Kidney (tissue), 14 donors: ENCODE results near the gene ZNF627. TPM values are rescaled to one million over a fixed set of nuclear protein-coding genes. Genes with fewer than 3 reads are reported as not detected.
A peak's percentile ranks its signal among the peaks of the same experiment; 100 is the strongest.

Experiments
- DNase-seq, 5 donors: peaks; one replicate each; pipeline ENCODE4 v3.0.0-alpha.2; 2013 to 2020
- FAIRE-seq: peaks from 2 replicates; lab custom pipeline; 2012; peaks lifted over from hg19 to GRCh38; lab: Jason Lieb, UNC
- H3K27ac ChIP-seq, 2 donors: one replicate each; pipeline ENCODE4 v1.7.0; 2013; ENCODE audit warnings: low read depth in 2 of 2, low read length in 2 of 2, inconsistent platforms in 1 of 2
- H3K27me3 ChIP-seq: one replicate; pipeline ENCODE4 v1.7.1; 2013; ENCODE audit warnings: low read length, inconsistent platforms; ENCODE audit not compliant: control insufficient read depth, insufficient read depth
- H3K36me3 ChIP-seq, 3 donors: one replicate each; pipeline versions ENCODE4 v1.7.0 to v1.7.1; 2013; ENCODE audit warnings: low read length in 3 of 3, control low read depth in 1 of 3, inconsistent platforms in 1 of 3; ENCODE audit not compliant: insufficient read depth in 3 of 3, control insufficient read depth in 2 of 3
- H3K4me1 ChIP-seq, 3 donors: one replicate each; pipeline versions ENCODE4 v1.7.0 to v1.7.1; 2013; ENCODE audit warnings: low read length in 3 of 3, inconsistent platforms in 1 of 3, low read depth in 1 of 3; ENCODE audit not compliant: control insufficient read depth in 2 of 3, insufficient read depth in 2 of 3
- H3K4me3 ChIP-seq, 3 donors: one replicate each; pipeline versions ENCODE4 v1.7.0 to v1.8.1; 2013; ENCODE audit warnings: low read length in 3 of 3, control low read depth in 1 of 3, inconsistent platforms in 1 of 3
- H3K9ac ChIP-seq, 3 donors: one replicate each; pipeline versions ENCODE4 v1.7.0 to v1.7.1; 2013; ENCODE audit warnings: low read length in 3 of 3, control low read depth in 1 of 3, inconsistent platforms in 1 of 3
- H3K9me3 ChIP-seq, 3 donors: one replicate each; pipeline versions ENCODE4 v1.7.0 to v1.7.1; 2013; ENCODE audit warnings: low read length in 3 of 3, control low read depth in 1 of 3, inconsistent platforms in 1 of 3; ENCODE audit not compliant: control insufficient read depth in 2 of 3, insufficient read depth in 1 of 3
- CTCF ChIP-seq: IDR thresholded peaks from 3 replicates; pipeline ENCODE4 v1.5.1; 2012; ENCODE audit warnings: mild to moderate bottlenecking, moderate library complexity, borderline replicate concordance; ENCODE audit not compliant: insufficient read depth; ENCODE audit errors: extremely low read depth
- intact Hi-C: fragments of 100-400 bp; cut with DNase I; formaldehyde crosslinking; loops from one replicate; pipeline ENCODE4 v1.11.1; 2022
- polyA plus RNA-seq: library from polyadenylated mRNA; stranded (reverse); fragments of 350-450 nt; fragmentation: Illumina TruSeq; extraction: RNeasy Lipid Tissue Mini Kit (QIAGEN cat#74804); gene quantifications from one replicate; pipeline ENCODE4 v1.2.3, GENCODE V29; 2014; ENCODE audit warnings: low read depth, low replicate concordance; ENCODE audit not compliant: insufficient read depth
- total RNA-seq: library from RNA; stranded (reverse); fragmentation: NEBNext Ultra II Directional; extraction: Animal tissue kit (Norgen Biotek cat#: 25700); gene quantifications from one replicate; pipeline ENCODE4 v1.2.1, GENCODE V29; 2021
- donor health status: control.
- donor health status: control.
- donor health status: control.
- donor health status: control.
- donor health status: control.
- donor health status: DM: yes; HTN: yes; CAD: no.
- donor health status: Normal renal cell carcinoma (clear cell type).

ZNF627 gene
- total and polyA plus RNA-seq, 2 donors from 2014 or later: 8.4 to 20.8 TPM

- Histone ChIP-seq H3K4me1 (peaks cover 0 to 5% (median 2%) of the 10 kb centered on the region in 3 donors), H3K27ac (no peak overlapping the region), H3K27me3 (no peaks in the 10 kb centered on the region), H3K4me3 (no peak overlapping the region), H3K9me3 (no peaks in the 10 kb centered on the region), H3K9ac (no peak overlapping the region), H3K36me3 (peaks cover 0 to 15% (median 10%) of the 10 kb centered on the region in 3 donors)
- no peak for TF ChIP-seq CTCF
- intact Hi-C loops: no loop called here
- no peak for FAIRE-seq
- DNase-seq: peak in 1 of 5 donors; percentile 56
Measured at GRCh38 chr19:11552666-11553372, 44.5 kb upstream of the ZNF627 start.

GRCh38 chr19:11554160-11554559 is 43.1 kb upstream of the ZNF627 start:
- no peak for TF ChIP-seq CTCF
- Histone ChIP-seq H3K27ac (no peak overlapping the region), H3K4me1 (peaks cover 0 to 12% (median 3%) of the 10 kb centered on the region in 3 donors), H3K4me3 (no peak overlapping the region), H3K27me3 (no peaks in the 10 kb centered on the region), H3K9me3 (no peaks in the 10 kb centered on the region), H3K36me3 (peaks cover 0 to 15% (median 10%) of the 10 kb centered on the region in 3 donors), H3K9ac (no peak overlapping the region)
- peak in 1 of 5 donors; percentile 56 for DNase-seq
- no peak for FAIRE-seq
- intact Hi-C loops: no loop called here

DNA sequence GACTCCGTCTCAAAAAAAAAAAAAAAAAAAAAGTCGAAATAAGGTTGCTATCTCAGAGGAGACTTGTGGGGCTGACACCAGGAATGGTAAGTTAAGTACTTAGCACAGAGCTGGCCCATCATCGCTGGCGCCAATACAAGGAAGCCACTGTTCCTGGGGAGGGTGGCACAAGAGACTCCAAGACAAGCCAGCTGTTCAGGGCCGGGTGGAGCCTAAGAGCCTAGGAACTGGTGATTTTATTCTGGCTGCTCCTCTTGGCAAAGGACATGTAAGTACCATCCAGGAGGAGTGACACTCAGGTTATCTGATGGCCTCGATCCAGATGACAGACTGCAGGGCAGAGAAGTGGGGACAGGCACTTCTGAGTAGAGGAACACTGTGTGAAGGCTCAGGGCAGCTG is 42.0 kb upstream of the ZNF627 start:
- H3K36me3 ChIP-seq: peaks cover 0 to 15% (median 10%) of the 10 kb centered on the region in 3 donors

More for the DNA sequence above, 42.0 kb upstream of the ZNF627 start:
- no peak overlapping the region for H3K27ac ChIP-seq
- no peaks in the 10 kb centered on the region for H3K27me3 ChIP-seq
- intact Hi-C loops: no loop called here
- H3K9me3 ChIP-seq: no peaks in the 10 kb centered on the region
- no peak for TF ChIP-seq CTCF
- H3K4me1 ChIP-seq: peaks cover 0 to 12% (median 5%) of the 10 kb centered on the region in 3 donors
- no peak overlapping the region for H3K9ac ChIP-seq
- FAIRE-seq (no peak), DNase-seq (no peak)
- H3K4me3 ChIP-seq: no peak overlapping the region
